ENCODE measurements around the gene CYP1A2. TPM values are rescaled to one million over a fixed set of nuclear protein-coding genes. Genes with fewer than 3 reads are reported as not detected.

CYP1A2 gene
- total RNA-seq, 3 donors from 2014 or later (not counting 1 experiment from before 2014, with no cell fraction given): not detected

GRCh38 chr15:74725225-74725774, 23.3 kb upstream of the CYP1A2 start, which contains the start of gene CYP1A1:
Gene CYP1A1 (minus strand): TSS chr15:74725528. CDS start chr15:74723097, 2,431 bp downstream.
- H3K4me1 ChIP-seq (ENCODE audit: control insufficient read depth, insufficient read depth, low read length): peaks cover 18% of the 10 kb centered on the region
- intact Hi-C loops (cut with micrococcal nuclease): no loop called here
- WGBS (ENCODE audit: insufficient coverage): 3% methylated on average over 5 of the region's 10 CpGs
- H3K27ac ChIP-seq (ENCODE audit: low read length): no peak within 1 kb of the TSS
- DNase-seq: peak in 1 of 2 donors; percentile 54
- H3K27me3 ChIP-seq (ENCODE audit: control insufficient read depth, insufficient read depth, low read length): peaks cover 7% of the 10 kb centered on the region
- Mint-ChIP-seq H3K27me3 (ENCODE audit: low read depth in 2 of 2) (peaks cover 12 to 14% of the 10 kb centered on the region in 2 donors), H3K4me1 (peaks cover 6 to 13% of the 10 kb centered on the region in 2 donors), H3K4me3 (peak within 1 kb of the TSS; percentile 83), H3K27ac (no peak within 1 kb of the TSS), H3K9me3 (no peaks in the 10 kb centered on the region), H3K36me3 (no peaks in the 10 kb centered on the region)
- H3K4me3 ChIP-seq (ENCODE audit: low read length): peak within 1 kb of the TSS; percentile 44
- ATAC-seq: no peak
- no peak for TF ChIP-seq CTCF (IDR thresholded peaks at IDR 0.05)
- no peaks in the 10 kb centered on the region for H3K36me3 ChIP-seq (ENCODE audit: control insufficient read depth, insufficient read depth, low read length)
- H3K9me3 ChIP-seq (ENCODE audit: control insufficient read depth, insufficient read depth, low read length): no peaks in the 10 kb centered on the region

GRCh38 chr15:74725845-74726773, 22.5 kb upstream of the CYP1A2 start:
- Mint-ChIP-seq H3K36me3 (no peaks in the 10 kb centered on the region), H3K4me3 (peak overlapping the region; percentile 83), H3K4me1 (peaks cover 6 to 13% of the 10 kb centered on the region in 2 donors), H3K9me3 (no peaks in the 10 kb centered on the region), H3K27me3 (ENCODE audit: low read depth in 2 of 2) (peaks cover 19 to 22% of the 10 kb centered on the region in 2 donors), H3K27ac (no peak overlapping the region)
- Histone ChIP-seq H3K9me3 (ENCODE audit: control insufficient read depth, insufficient read depth, low read length) (no peaks in the 10 kb centered on the region), H3K36me3 (ENCODE audit: control insufficient read depth, insufficient read depth, low read length) (no peaks in the 10 kb centered on the region), H3K4me1 (ENCODE audit: control insufficient read depth, insufficient read depth, low read length) (peaks cover 17% of the 10 kb centered on the region), H3K27me3 (ENCODE audit: control insufficient read depth, insufficient read depth, low read length) (peaks cover 10% of the 10 kb centered on the region), H3K4me3 (ENCODE audit: low read length) (peak overlapping the region; percentile 44), H3K27ac (ENCODE audit: low read length) (no peak overlapping the region)
- peak; percentile 70 to 75 (median 73) for ATAC-seq
- intact Hi-C loops (cut with micrococcal nuclease): no loop called here
- WGBS (ENCODE audit: insufficient coverage): 2% methylated on average over 86 of the region's 86 CpGs
- TF ChIP-seq CTCF (IDR thresholded peaks at IDR 0.05): no peak
- DNase-seq: peak; percentile 28 to 72

GRCh38 chr15:74726774-74727164, 21.9 kb upstream of the CYP1A2 start:
- Histone ChIP-seq H3K36me3 (ENCODE audit: control insufficient read depth, insufficient read depth, low read length) (no peaks in the 10 kb centered on the region), H3K4me1 (ENCODE audit: control insufficient read depth, insufficient read depth, low read length) (peaks cover 15% of the 10 kb centered on the region), H3K27ac (ENCODE audit: low read length) (no peak overlapping the region), H3K4me3 (ENCODE audit: low read length) (peak overlapping the region; percentile 44), H3K9me3 (ENCODE audit: control insufficient read depth, insufficient read depth, low read length) (no peaks in the 10 kb centered on the region), H3K27me3 (ENCODE audit: control insufficient read depth, insufficient read depth, low read length) (peaks cover 10% of the 10 kb centered on the region)
- DNase-seq: no peak
- H3K4me3 Mint-ChIP-seq: peak overlapping the region; percentile 83
- no peak for ATAC-seq
- H3K27me3 Mint-ChIP-seq (ENCODE audit: low read depth in 2 of 2): peaks cover 22 to 24% of the 10 kb centered on the region in 2 donors
- 61% methylated on average over 24 of the region's 24 CpGs for WGBS (ENCODE audit: insufficient coverage)
- no peak overlapping the region for H3K27ac Mint-ChIP-seq
- peaks cover 6 to 13% of the 10 kb centered on the region in 2 donors for H3K4me1 Mint-ChIP-seq
- TF ChIP-seq CTCF (IDR thresholded peaks at IDR 0.05): no peak
- no peaks in the 10 kb centered on the region for H3K9me3 Mint-ChIP-seq
- no peaks in the 10 kb centered on the region for H3K36me3 Mint-ChIP-seq
- intact Hi-C loops (cut with micrococcal nuclease): no loop called here

Measured in natural killer cell (primary cell).